HG03039 (cell line): Measurements from ENCODE around the gene TRIM67.
"Not testable (repeated sequence)": the region's sequence is repeated elsewhere in the genome, so short reads cannot be mapped to it uniquely, and the experiment has no call there.

ENCODE experiments used
- ATAC-seq: cut with Tn5 transposase; IDR thresholded peaks from one replicate; pipeline ENCODE4 v1.9.1; 2021; ENCODE audit warnings: mild to moderate bottlenecking, moderate library complexity; ENCODE audit not compliant: unreplicated experiment

TRIM67 gene

DNA sequence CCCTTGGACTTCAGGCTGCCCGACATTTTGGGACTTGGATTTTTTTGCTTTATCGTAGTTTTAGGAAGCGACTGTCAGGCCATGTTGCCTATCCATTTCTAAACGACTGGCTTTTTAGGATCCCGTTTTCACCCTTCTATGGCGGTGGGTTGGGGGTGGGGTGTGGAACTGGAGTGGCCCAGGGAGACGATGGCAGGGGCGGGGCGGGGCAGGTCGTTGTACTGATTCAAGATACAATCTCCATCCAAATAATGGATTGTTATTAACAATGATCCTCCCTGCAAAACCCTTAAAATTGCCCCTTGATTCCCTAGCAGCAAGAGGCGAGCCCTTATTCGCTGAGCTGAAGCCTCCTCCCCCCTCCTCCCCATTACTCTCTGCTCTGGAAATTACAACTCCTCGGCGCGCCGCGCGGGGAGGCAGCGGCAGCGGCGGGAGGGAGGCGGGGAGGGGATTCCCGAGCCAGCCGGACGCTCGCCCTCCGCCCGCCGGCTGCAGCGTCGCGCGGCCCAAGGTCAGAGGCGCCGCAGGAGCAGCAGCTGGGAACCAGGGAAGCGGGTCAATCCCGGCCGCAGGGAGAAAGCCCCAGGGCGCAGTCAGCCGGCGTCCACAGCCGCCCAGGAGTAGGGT, at the start of gene TRIM67:
Gene TRIM67 (plus strand): TSS at position 392 of the 630 bp plus-strand sequence. CDS start 912 bp downstream, outside the sequence.
- ATAC-seq, result no peak

DNA sequence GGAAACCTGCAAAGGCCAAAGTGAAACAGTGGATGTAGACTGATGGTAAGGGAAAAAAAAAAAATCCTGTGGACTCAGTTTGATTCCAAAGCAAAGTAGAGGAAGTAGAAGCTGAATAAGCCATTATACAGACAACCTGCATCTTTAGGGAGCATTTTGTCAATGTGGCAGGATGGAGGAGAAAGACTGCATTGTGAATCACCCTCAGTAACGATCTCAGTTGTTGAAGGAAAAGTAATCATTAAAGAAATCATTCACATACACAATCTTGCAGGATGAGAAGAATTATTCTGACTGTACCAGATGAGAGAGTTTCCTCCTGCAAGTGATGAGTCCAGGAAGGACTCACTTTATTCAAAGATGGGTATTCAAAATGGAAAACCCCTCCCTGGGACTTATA, 45.1 kb upstream of the TRIM67 start:
- no peak for ATAC-seq

DNA sequence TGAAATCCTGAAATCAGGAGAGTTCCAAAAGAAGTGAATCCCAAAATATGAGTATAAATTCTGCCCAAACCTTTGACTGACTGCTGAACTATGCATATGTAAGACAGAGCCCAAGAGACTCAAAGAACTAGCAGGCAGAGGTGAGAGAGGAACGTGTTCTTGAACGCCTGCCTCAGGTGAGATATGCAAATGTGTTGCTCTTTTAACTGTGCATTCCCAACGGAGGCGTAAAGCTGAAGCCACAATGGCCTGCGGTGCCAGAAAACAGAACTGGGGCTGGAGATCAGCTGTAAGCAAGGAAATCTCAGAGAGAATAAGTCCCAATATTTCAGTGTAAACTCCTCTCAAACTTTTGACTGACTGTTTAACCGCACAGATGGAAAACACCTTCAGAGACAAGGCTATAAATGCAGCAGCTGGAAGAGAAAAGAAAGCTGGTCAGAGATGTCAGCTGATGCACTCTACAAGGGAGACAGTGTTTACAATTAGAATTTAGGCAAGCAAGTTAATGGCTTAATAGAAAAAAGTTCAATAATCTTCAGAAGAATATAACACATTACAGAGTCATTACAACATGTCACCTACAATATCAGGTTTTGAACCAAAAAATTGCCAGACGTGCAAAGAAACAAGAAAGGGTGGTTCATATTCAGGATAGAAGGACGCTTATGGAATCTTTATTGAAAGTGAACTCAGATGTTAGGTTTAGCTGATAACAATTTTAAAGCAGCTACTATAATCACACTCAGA, 43.0 kb upstream of the TRIM67 start:
- ATAC-seq, result no peak

GRCh38 chr1:231121533-231121932, 40.3 kb upstream of the TRIM67 start:
- ATAC-seq, result no peak

GRCh38 chr1:231122143-231122542, 39.7 kb upstream of the TRIM67 start:
- no peak for ATAC-seq

DNA sequence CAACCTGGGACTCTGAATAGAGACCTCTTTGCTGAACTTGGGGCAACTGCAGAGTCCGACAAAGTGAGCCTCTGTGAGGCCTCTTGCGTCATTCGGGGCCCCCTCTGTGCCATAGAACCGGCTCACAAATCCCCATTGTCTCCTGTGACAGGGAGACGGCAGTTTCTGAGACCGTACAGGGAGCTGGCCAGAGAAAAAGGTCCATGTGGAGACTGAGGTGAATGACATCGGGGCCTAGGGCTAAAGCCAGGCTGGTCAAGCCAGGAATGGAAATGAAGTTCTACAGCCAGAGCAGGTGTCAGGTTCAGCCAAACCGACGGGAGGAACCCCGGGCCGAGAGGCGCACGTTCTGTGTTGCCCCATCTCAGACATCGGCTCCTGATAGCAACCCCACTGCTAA, 37.1 kb upstream of the TRIM67 start:
- ATAC-seq, result no peak

- no peak for ATAC-seq
These were observed 35.8 kb upstream of the TRIM67 start for GRCh38 chr1:231125972-231126580.

DNA sequence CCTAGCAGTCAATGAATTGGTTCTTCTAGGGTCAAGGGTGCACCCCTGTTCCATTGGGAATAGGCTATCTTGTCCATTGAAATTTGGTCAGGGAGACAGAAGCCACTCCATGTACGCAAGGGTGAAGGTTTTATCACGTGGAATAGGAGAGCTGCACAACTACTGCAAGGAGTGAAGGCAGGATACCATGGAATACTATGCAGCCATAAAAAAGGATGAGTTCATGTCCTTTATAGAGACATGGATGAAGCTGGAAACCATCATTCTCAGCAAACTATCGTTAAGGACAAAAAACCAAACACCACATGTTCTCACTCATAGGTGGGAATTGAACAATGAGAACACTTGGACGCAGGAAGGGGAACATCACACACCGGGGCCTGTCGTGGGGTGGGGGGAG, 34.8 kb upstream of the TRIM67 start:
- ATAC-seq, result not testable (repeated sequence)

DNA sequence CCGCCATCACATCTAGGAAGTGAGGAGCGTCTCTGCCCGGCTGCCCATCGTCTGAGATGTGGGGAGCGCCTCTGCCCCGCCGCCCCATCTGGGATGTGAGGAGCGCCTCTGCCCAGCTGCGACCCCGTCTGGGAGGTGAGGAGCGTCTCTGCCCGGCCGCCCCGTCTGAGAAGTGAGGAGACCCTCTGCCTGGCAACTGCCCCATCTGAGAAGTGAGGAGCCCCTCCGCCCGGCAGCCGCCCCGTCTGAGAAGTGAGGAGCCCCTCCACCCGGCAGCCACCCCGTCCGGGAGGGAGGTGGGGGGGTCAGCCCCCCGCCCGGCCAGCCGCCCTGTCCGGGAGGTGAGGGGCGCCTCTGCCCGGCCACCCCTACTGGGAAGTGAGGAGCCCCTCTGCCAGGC, 33.4 kb upstream of the TRIM67 start:
- ATAC-seq, result not testable (repeated sequence)

DNA sequence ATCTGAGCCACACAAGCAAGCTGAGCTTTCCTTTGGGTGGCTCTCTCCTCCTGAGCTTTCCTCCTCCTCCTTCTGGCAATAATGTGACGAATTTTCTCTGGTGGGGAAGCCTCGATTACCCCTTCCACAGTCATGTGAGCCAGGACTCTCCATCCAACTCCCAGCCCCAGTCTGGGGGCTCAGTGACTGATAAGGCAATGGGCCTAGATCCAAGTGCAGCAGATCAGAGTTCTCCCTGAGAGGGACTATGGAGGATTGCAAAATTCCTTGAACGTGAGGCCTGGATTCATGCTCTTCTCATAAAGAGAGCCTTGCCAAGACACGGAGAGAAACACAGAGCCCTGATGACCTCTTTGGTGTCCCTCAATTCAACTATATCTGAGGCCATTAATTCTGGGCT, 31.3 kb upstream of the TRIM67 start:
- no peak for ATAC-seq

GRCh38 chr1:231132591-231132990, 29.3 kb upstream of the TRIM67 start:
- ATAC-seq, result not testable (repeated sequence)

GRCh38 chr1:231134624-231135023, 27.2 kb upstream of the TRIM67 start:
- no peak for ATAC-seq

- no peak for ATAC-seq
These were observed 23.6 kb upstream of the TRIM67 start for GRCh38 chr1:231138236-231138635.

DNA sequence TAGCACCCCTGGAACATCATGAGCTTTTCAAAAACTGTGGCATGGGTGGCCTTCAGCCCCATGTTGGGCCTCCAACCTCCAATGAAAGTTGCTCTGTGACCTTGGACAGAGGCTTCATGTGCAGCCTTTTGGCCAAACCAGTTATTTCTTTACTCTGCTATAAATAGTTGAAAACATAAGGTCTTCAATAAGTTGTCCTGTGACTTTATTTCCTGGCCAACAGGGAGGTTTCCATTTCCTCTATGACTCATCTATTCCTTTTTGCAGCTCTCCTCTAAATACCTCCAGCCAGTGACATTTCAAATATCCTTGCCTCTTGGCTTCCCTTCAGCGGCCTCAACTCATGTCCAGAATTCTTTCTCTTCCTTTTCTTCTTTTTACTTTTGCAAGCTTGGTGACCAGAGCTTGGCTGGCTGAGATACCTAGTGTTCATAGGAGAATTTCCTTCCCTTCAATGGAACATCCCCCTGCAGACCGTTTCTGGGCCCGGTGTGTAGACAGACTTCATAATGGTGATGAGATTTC, 22.7 kb upstream of the TRIM67 start:
- no peak for ATAC-seq

GRCh38 chr1:231139659-231140654, 21.9 kb upstream of the TRIM67 start:
- ATAC-seq, result no peak

DNA sequence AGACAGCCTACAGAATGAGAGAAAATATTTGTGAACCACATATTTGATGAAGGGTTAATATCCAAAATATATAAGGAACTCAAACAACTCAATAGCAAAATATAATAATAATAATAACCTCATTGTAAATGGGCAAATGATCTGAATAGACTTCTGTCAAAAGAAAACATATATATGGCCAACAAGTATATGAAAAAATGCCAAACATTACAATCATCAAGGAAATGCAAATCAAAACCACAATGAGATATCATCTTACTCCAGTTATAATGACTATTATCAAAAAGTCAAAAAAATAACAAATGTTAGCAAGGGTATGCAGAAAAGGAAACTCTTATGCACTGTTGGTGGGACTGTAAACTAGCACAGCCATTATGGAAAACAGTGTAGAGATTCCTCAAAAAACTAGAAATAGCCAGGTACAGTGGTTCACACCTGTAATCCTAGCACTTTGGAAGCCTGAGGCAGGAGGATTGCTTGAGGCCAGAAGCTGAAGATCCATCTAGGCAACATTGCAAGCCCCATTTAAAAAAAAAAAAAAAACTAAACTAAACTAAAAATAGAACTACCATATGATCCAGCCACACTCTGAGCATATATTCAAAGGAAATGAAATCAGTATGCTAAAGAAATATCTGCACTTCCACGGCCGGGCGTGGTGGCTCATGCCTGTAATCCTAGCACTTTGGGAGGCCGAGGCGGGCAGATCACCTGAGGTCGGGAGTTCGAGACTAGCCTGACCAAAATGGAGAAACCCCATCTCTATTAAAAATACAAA, 17.3 kb upstream of the TRIM67 start:
- no peak for ATAC-seq

DNA sequence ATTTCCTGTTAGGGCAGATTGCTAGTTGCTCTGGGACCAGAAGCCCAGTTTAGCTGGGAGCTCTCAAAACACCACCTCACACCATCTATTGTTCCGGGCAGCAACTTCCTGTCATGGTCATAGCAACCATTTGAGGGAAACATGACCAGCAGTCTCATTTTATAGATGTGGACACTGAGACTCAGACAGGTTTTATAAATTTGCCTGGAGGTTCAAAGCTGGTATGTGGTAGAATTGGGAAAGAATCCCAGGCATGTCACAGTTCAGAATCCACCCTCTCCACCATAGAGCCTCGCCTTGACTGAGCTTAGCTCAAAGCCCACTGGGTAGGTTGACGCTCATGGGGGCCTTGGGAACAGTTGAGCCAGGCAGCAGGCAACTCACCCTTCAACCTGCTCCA, 14.0 kb upstream of the TRIM67 start:
- no peak for ATAC-seq

- ATAC-seq, result no peak
These were observed 10.0 kb upstream of the TRIM67 start for GRCh38 chr1:231151811-231152210.

DNA sequence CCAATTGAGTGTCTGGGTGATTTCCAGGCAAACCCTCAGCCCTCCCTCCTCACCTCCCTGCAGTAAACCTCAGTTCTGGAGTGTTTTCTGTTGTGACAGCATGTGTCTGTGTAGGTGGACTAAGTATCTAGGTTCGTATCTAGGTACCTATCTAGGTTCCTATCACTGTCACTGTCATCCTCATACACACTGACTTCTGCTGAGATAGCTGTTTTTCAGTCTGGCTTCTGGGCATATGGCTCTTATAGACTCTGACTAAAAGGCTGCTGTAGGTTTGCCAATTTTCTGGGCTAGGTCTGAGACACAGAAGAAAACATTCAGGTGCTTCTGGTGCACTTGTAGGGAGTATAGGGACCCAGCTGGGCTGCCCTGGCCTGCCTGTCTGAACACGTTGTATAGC, 8.1 kb upstream of the TRIM67 start:
- no peak for ATAC-seq

DNA sequence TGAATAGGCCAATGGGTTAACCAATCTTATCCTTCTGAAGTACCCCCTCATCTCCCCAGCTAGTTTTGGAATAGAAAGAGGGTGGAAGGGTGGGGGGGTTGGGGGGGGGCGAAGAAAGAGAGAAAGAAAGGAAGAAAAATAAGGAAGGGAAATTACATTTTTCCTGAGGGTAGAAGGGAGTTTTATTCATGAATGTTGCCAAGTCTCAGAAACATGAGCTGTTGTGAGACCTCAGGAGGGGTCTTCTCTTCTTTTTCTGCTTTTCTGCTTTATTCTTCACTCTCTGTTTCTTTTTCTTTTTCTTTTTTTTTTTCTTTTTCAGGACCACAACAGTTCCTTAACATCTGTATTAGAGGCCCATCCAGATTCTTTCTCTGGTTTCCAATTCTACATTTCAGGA, 6.0 kb upstream of the TRIM67 start:
- no peak for ATAC-seq
